Epithelial cell of proximal tubule (primary cell): ENCODE data around the gene PNPLA6. TPM values are rescaled to one million over a fixed set of nuclear protein-coding genes. Genes with fewer than 3 reads are reported as not detected.
A peak's percentile ranks its signal among the peaks of the same experiment; 100 is the strongest.

Experiments used
- DNase-seq: peaks from one replicate; pipeline ENCODE4 v3.0.0-alpha.2; 2011; ENCODE audit warnings: low read depth
- H3K4me3 ChIP-seq: 2 replicates; pipeline ENCODE4 v1.5.1; 2011; ENCODE audit warnings: low read depth, mild to moderate bottlenecking, low read length
- CTCF ChIP-seq: conservative IDR thresholded peaks from 2 replicates; pipeline ENCODE4 v1.5.1; 2012; ENCODE audit warnings: low read depth, mild to moderate bottlenecking, low read length
- total RNA-seq: library from RNA; depleted of rRNA; stranded (reverse); fragments of >200 nt; gene quantifications from 2 replicates; pipeline ENCODE4 v1.2.3, GENCODE V29; 2015

PNPLA6 gene
- total RNA-seq, 1 donor from 2014 or later = 129 TPM

GRCh38 chr19:7549429-7550148 is 14.1 kb downstream of the PNPLA6 start:
- no peak for TF ChIP-seq CTCF

GRCh38 chr19:7550169-7550770 is 14.8 kb downstream of the PNPLA6 start:
- no peak overlapping the region for H3K4me3 ChIP-seq
- TF ChIP-seq CTCF = no peak
- DNase-seq = no peak

More at GRCh38 chr19:7549429-7550148, 14.1 kb downstream of the PNPLA6 start:
- no peak for DNase-seq
- no peak overlapping the region for H3K4me3 ChIP-seq

- no peak for DNase-seq
- H3K4me3 ChIP-seq = peak overlapping the region; percentile 26
- TF ChIP-seq CTCF = no peak
Measured at GRCh38 chr19:7550987-7551761, 15.7 kb downstream of the PNPLA6 start.

GRCh38 chr19:7552781-7553180 is 17.3 kb downstream of the PNPLA6 start:
- TF ChIP-seq CTCF = no peak
- DNase-seq = no peak
- H3K4me3 ChIP-seq = no peak overlapping the region

GRCh38 chr19:7554565-7554964 is 19.0 kb downstream of the PNPLA6 start:
- H3K4me3 ChIP-seq = no peak overlapping the region
- TF ChIP-seq CTCF = no peak
- DNase-seq = no peak

GRCh38 chr19:7554990-7555864 is 19.7 kb downstream of the PNPLA6 start:
- no peak for TF ChIP-seq CTCF
- no peak overlapping the region for H3K4me3 ChIP-seq
- no peak for DNase-seq
